GM21447 (cell line): ENCODE measurements around the gene CSTPP1.

ENCODE experiments used
- ATAC-seq: cut with Tn5 transposase; IDR thresholded peaks from one replicate; pipeline ENCODE4 v1.9.1; 2021; ENCODE audit not compliant: unreplicated experiment

CSTPP1 gene

DNA sequence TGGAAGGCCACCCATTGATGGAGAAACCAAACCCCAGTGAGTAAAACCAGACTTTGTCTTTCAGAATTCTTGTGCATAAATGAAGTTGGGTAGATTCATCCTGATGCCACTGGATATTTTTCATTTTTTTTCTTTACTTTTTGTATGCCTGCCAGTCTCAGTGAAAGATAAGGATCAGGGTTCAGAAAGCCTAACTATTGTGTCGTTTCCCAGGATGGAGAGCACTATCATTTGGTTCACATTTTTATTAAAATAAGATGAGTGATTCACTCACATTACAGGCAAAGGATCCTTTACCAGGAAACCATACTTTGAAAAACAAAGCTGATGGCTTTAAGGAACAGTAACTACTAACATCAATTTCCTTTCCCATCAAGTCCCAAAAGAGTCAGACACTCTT is 188.1 kb downstream of the CSTPP1 start:
- ATAC-seq = no peak

DNA sequence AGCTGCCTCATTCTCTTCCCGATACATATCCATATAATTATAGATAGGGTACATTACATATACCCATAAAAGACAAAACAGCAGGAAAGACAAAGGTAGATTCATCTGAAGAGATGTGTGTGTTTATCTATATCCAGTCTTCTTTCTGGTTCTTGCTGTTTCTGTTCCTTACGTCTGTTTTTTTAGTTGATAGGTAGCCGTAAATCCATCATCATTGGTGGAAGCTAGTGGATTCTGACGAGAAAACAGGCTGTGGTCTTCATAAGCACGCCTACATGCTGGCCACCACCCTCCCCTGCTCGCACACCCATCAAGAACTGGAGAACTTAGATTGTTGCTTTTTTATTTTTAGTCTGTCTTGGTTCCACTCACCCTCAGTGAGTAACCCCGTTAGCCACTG is 188.5 kb downstream of the CSTPP1 start:
- no peak for ATAC-seq

DNA sequence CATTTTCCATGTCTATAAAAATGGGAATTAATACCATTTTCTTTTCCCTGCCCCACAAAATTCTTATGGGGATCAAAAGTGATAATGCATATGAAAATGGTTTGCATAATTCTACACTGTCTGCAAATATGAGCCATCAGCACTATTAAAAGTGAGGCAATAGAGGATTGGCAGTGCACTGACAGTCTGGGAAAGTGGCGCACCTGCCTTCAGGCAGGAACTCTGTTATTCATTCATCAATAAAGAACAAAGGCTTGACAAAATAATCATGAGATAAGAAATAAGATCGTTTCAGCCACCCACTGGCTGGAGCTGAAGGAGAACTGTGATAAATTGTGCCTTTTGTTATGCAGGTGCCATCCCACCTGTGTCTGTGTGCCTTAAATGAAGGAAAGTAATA is 190.7 kb downstream of the CSTPP1 start:
- no peak for ATAC-seq

DNA sequence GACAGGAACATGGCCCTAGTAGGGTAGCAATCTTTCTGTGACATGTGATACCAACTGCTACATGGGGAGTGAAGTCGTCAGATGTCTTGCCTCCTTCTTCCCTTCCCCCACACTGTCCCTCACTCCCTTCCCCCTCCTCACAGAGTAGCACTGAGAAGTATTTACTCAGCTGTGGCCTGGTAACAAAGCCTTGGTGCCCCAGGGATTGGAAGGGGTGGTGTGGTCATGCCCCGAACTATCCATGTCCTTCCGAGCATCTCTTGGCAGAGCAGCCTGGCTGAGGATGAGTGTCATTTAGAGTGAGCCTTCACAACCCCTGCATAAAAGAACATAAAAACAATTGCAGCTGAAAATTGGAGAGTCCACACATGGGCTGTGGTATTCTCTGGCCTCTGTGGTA is 194.0 kb downstream of the CSTPP1 start:
- ATAC-seq = no peak

- no peak for ATAC-seq
Measured at GRCh38 chr11:47131136-47131535, 194.6 kb downstream of the CSTPP1 start.

DNA sequence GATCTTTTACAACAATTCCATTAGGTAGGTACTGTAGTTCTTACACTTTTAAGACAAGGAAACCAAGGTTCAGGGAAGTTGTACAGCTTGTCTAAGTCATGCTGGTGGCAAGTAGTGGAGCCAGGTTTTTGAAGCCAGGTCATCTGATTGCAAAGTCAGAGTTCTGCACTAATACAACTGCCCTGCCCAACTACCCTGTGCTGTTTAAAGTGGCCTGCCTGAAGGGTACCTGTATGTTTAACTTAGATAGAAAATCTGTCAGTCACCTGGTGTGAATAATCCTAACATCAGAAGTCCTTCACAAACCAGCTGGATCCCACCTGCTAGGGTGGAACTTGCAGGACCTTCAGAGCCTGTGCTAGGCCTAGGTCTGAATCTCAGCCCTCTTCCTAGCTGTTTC is 195.9 kb downstream of the CSTPP1 start:
- no peak for ATAC-seq

DNA sequence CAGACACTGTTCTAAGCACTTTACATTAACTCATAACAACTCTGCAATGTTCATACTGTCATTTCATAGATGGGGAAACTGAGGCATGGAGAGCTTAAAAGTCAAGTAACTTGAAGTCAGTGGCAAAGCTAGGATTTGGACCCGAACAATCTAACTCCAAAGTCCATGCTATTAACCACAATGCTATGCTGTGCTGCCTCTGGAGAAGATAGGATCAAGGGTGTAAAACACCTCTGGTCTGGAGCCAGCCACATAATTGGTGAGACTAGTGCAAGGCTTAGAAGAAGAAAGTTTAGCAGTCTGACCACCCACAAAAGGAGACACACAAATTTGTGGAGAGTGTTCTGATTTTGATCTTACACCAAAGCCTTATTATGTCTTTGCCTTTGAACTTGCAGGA is 196.4 kb downstream of the CSTPP1 start:
- no peak for ATAC-seq

GRCh38 chr11:47136327-47136726 is 199.8 kb downstream of the CSTPP1 start:
- ATAC-seq = no peak

DNA sequence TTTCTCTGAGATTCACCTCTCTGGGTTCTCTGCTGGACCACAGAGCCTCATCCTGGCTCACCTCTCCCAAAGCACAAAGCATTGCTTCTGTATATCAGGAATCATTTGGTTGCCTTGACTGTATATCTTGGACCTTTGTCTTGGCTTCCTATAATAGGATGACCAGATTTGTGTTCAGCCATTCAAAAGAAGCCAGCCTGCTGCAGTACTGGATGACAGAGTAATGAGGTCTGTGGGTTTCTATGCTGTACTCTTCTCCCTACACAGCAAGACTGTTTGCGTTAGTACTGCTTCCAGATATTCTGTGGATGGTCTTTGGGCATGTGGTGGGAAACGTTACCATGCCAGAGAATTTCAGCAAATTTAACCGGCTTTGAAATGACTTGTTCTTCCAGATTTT is 200.4 kb downstream of the CSTPP1 start:
- ATAC-seq = no peak

GRCh38 chr11:47137476-47137875 is 200.9 kb downstream of the CSTPP1 start:
- ATAC-seq = no peak

GRCh38 chr11:47139878-47140277 is 203.3 kb downstream of the CSTPP1 start:
- no peak for ATAC-seq

- no peak for ATAC-seq
Measured at GRCh38 chr11:47143322-47143721, 206.8 kb downstream of the CSTPP1 start.

DNA sequence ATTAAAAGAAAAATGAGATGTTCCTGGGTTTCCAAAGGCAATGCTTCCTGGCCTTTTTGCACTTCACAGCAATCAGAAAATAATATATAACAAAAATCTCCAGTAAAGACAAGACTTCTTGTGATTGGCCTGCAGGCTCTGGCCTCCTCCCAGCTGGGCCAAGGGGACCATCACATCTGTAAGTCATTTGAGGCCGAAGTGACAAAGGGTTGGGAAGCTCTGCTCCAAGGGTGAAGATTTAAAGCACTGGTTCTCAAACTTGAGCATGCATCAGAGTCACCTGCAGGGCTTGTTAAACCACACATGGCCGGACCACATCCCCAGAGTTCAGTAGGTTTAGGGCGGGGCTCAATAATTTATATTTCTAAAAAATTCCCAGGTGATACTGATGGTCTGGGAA is 208.0 kb downstream of the CSTPP1 start:
- no peak for ATAC-seq

- ATAC-seq = no peak
Measured at GRCh38 chr11:47147250-47147649, 210.7 kb downstream of the CSTPP1 start.

DNA sequence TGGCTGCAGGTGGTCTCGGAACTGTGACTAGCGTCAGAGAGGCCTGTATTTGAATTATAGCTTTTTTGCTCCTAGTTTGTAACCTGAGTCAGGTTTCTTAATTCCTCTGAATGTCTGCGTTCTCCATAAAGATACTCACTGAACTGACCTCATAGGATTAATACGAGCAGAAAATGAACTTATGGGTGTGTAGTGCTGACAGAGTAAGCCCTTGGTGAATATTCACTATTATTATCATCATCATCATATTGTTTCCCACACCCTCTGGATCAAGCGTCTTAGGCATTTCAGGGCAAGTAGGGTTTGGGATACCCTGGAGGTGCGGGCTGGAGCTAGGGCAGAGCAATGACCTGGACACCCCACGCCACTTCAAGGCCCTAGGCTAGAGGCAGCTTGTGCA is 211.1 kb downstream of the CSTPP1 start:
- no peak for ATAC-seq

DNA sequence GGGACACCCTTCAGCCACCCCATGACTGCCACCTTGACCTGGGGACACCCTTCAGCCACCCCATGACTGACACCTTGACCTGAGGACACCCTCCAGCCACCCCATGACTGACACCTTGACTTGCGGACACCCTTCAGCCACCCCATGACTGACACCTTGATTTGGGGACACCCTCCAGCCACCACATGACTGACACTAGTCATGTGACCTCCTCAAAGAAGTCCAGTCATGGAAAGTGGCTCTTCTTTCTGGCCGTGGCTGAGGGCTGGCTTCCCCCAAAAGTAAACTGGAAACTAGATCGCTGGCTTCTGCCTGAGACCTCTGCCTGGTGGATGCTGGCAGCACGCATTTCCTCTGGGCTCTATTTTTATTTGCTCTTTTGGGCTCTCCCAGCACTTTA is 211.7 kb downstream of the CSTPP1 start:
- ATAC-seq = no peak

GRCh38 chr11:47148903-47149531 is 212.5 kb downstream of the CSTPP1 start:
- ATAC-seq = no peak

- no peak for ATAC-seq
Measured at GRCh38 chr11:47149782-47150181, 213.2 kb downstream of the CSTPP1 start.

DNA sequence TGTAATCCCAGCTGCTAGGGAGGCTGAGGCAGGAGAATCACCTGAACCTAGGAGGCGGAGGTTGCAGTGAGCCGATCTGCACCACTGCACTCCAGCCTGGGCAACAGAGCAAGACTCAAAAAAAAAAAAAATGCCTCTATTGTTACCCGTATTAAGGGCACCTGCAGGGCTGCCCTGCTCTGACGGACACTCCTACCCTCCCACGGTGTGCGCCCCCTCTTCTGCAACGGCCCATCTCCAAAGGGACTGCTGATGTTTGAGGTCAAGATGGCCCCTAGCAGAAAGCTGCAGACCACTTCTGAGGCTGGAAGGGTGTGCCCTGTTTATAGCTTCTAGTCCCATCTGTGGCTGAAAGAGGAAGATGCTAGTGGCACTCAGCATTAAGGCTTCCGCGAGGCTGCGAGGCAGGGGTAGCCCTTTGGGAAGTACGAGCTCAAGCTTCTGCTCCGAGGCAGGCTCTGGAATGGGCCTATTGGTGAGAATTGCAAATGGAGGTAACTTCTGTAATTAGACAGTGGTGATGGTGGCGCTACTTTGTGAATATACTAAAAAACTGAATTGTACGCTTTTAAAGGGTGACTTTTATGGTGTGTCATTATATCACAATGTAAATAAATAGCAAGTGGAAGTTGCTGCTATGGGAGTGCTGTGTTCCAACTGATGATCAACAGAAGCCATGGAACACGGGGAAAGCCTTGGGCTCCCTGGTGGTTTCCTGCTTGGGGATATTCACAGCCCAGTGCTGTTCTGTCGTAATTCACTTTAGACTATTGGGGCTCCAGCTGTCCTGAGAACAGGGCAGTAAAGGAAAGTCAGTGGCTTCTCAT is 215.8 kb downstream of the CSTPP1 start:
- no peak for ATAC-seq

- no peak for ATAC-seq
Measured at GRCh38 chr11:47152953-47153950, 216.7 kb downstream of the CSTPP1 start.
